Activated T-cell treated with anti-CD3 and anti-CD28 coated beads, Interleukin-2, amount 50 U/mL, for 1 hour (primary cell): ENCODE data around the gene CISH.

Experiments
- DNase-seq: peaks from one replicate; pipeline ENCODE4 v3.0.0-alpha.2; 2020

CISH gene

GRCh38 chr3:50611464-50612233 is at the start of gene CISH:
Gene CISH, minus strand, starts transcription at chr3:50611774. Its CDS starts 124 bp downstream, at chr3:50611650.
- DNase-seq = peak; percentile 96

GRCh38 chr3:50660386-50660785 is 48.8 kb upstream of the CISH start:
- DNase-seq = no peak

GRCh38 chr3:50658831-50659230 is 47.3 kb upstream of the CISH start:
- DNase-seq = peak; percentile 5

GRCh38 chr3:50658416-50658815 is 46.8 kb upstream of the CISH start:
- DNase-seq = no peak

GRCh38 chr3:50657816-50658215 is 46.2 kb upstream of the CISH start:
- DNase-seq = no peak

GRCh38 chr3:50657407-50657806 is 45.8 kb upstream of the CISH start:
- DNase-seq = no peak

- no peak for DNase-seq
Measured at GRCh38 chr3:50656417-50657195, 45.0 kb upstream of the CISH start.

GRCh38 chr3:50655009-50655830 is 43.6 kb upstream of the CISH start:
- no peak for DNase-seq

- no peak for DNase-seq
Measured at GRCh38 chr3:50653937-50654595, 42.5 kb upstream of the CISH start.

GRCh38 chr3:50652709-50653108 is 41.1 kb upstream of the CISH start:
- peak; percentile 61 for DNase-seq

- DNase-seq = no peak
Measured at GRCh38 chr3:50651920-50652529, 40.5 kb upstream of the CISH start.

GRCh38 chr3:50651445-50651844 is 39.9 kb upstream of the CISH start:
- DNase-seq = no peak

- no peak for DNase-seq
Measured at GRCh38 chr3:50650018-50650417, 38.4 kb upstream of the CISH start.

GRCh38 chr3:50649451-50649931 is 37.9 kb upstream of the CISH start:
- no peak for DNase-seq

GRCh38 chr3:50648944-50649343 is 37.4 kb upstream of the CISH start:
- no peak for DNase-seq

GRCh38 chr3:50648313-50648712 is 36.7 kb upstream of the CISH start:
- DNase-seq = no peak

GRCh38 chr3:50645378-50645777 is 33.8 kb upstream of the CISH start:
- no peak for DNase-seq

GRCh38 chr3:50644561-50644960 is 33.0 kb upstream of the CISH start:
- no peak for DNase-seq

GRCh38 chr3:50642382-50642781 is 30.8 kb upstream of the CISH start:
- no peak for DNase-seq

- no peak for DNase-seq
Measured at GRCh38 chr3:50639055-50639494, 27.5 kb upstream of the CISH start.

- DNase-seq = no peak
Measured at GRCh38 chr3:50637945-50638344, 26.4 kb upstream of the CISH start.

GRCh38 chr3:50637011-50637410 is 25.4 kb upstream of the CISH start:
- no peak for DNase-seq
